ENCODE results near the gene KRTAP5-4. TPM values are rescaled to one million over a fixed set of nuclear protein-coding genes. Genes with fewer than 3 reads are reported as not detected.
"Not testable (repeated sequence)": the region's sequence is repeated elsewhere in the genome, so short reads cannot be mapped to it uniquely, and the experiment has no call there.

The KRTAP5-4 gene
- total RNA-seq, 4 donors from 2014 or later = not detected

DNA sequence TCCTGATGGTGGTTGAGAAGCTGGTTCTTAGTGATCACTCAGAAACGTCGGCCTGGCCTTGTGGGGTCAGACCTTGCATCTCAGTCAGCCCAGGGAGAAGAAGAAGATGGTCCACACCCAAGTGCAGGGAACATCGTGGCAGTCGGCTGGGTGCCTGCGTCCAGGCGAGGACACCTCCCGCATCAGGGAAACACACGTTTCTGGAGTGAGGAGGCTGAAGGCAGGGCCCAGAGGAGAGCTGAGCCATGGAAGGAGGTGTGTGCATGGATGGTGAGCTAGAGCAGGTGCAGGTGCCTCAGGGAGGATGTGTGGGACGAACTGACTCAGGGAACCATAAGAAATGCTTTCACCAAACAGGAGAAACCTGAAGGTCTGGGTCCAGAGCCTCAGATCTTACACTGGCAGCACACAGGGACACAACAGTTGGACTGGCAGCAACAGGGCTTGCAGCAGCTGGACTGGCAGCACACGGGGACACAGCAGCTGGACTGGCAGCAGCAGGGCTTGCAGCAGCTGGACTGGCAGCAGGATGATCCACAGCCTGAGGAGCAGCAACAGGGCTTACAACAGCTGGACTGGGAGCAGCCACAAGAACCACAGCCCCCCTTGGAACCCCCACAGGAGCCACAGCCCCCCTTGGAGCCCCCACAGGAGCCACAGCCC lies 24.5 kb downstream of the KRTAP5-4 start:
- intact Hi-C loops (cut with DNase I; ENCODE audit: low total_unique reads) = no loop called here
- H3K4me3 ChIP-seq = no peak overlapping the region
- TF ChIP-seq POLR2A (IDR thresholded peaks at IDR 0.05) = no peak
- TF ChIP-seq, protein P1, sequence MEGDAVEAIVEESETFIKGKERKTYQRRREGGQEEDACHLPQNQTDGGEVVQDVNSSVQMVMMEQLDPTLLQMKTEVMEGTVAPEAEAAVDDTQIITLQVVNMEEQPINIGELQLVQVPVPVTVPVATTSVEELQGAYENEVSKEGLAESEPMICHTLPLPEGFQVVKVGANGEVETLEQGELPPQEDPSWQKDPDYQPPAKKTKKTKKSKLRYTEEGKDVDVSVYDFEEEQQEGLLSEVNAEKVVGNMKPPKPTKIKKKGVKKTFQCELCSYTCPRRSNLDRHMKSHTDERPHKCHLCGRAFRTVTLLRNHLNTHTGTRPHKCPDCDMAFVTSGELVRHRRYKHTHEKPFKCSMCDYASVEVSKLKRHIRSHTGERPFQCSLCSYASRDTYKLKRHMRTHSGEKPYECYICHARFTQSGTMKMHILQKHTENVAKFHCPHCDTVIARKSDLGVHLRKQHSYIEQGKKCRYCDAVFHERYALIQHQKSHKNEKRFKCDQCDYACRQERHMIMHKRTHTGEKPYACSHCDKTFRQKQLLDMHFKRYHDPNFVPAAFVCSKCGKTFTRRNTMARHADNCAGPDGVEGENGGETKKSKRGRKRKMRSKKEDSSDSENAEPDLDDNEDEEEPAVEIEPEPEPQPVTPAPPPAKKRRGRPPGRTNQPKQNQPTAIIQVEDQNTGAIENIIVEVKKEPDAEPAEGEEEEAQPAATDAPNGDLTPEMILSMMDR (IDR thresholded peaks at IDR 0.05) = no peak
- peaks cover 0 to 3% of the 10 kb centered on the region in 2 donors for H3K27me3 ChIP-seq
- no peaks in the 10 kb centered on the region for H3K4me1 ChIP-seq
- no peak for DNase-seq
- H3K9me3 ChIP-seq = no peaks in the 10 kb centered on the region
- H3K27ac ChIP-seq = no peak overlapping the region
- H3K36me3 ChIP-seq = no peaks in the 10 kb centered on the region

DNA sequence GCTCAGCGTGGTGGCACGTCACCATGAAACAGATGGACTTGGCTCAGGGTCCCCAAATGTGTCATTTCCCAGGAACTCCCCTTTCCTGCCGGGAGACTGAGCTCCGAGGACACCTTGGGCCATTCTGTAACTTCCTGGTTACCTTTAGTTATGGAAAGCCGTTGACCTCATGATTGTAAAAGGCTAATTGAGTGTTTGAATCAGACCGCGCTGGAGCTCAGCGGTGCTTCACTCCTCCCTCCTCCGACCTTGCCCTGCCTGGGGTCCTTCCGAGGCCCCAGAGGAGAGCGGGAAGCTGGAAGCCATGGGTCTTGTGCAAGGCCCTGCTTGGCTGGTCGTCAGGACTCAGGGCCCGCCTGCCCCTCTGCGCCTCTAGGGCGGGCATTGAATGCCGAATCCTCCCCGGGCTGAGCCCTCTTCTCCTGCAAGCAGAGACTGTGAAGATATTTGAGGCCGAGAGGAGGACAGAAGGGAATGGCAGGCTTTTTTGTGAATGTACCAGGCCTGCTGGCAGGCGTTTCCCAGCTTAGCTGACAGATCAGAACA lies 25.3 kb downstream of the KRTAP5-4 start:
- H3K27me3 ChIP-seq; H3K9me3 ChIP-seq; H3K27ac ChIP-seq; DNase-seq; H3K4me1 ChIP-seq; H3K36me3 ChIP-seq; H3K4me3 ChIP-seq; intact Hi-C loops (cut with DNase I; ENCODE audit: low total_unique reads): not testable (repeated sequence)

DNA sequence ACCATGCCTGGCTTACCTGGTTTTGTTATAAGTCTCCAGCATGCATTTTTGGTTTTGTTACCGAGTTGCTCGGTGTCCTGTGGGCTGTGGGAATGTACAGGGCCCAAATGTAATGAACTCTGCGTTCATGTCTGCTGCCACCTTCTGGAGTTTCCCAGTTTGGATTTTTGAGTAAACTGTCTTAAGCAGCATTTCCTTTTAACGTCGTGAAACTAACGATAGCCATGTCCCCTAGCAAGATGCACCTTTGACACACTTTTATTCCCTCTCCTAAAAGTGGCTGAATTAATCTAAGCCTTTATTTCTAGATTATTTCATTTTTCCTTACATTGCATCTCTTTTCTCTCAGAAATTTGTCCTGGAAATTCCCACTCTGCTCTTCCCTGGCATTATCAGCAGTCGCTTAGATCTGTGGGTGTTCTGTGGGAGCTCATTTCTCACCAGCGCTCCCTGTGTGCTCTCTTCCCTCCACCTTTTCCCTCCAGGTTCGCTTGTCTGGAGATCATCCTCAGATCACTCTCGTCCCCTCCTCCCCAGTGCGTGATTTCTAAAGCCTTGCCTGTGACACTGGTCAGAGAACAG lies 25.9 kb downstream of the KRTAP5-4 start:
- H3K36me3 ChIP-seq; H3K27ac ChIP-seq; H3K4me3 ChIP-seq; DNase-seq; H3K27me3 ChIP-seq; H3K9me3 ChIP-seq; intact Hi-C loops (cut with DNase I; ENCODE audit: low total_unique reads); H3K4me1 ChIP-seq: not testable (repeated sequence)

DNA sequence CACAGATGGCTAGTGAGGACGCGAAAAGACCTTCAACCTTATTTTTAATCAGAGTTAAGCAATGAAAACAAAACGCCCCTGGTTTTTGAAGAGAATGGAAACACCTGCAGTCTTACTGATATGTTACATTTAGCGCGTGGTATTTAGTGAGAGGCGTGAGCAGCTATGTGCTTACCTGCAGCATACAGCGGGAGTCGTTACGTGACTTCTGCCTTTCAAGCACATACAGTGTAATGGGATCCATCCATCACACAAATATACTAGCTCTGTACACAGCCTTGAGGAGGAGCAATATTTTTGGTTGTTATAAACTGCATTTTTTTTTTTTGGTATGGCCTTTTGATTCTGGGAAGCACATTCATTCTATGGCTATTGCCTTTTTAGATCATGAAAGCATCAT lies 29.3 kb downstream of the KRTAP5-4 start:
- H3K9me3 ChIP-seq = no peaks in the 10 kb centered on the region
- no peak for TF ChIP-seq POLR2A (IDR thresholded peaks at IDR 0.05)
- TF ChIP-seq, protein P1 (IDR thresholded peaks at IDR 0.05) = no peak
- intact Hi-C loops (cut with DNase I; ENCODE audit: low total_unique reads) = no loop called here
- peaks cover 0 to 3% of the 10 kb centered on the region in 2 donors for H3K27me3 ChIP-seq
- no peak overlapping the region for H3K27ac ChIP-seq
- no peaks in the 10 kb centered on the region for H3K4me1 ChIP-seq
- no peaks in the 10 kb centered on the region for H3K36me3 ChIP-seq
- no peak overlapping the region for H3K4me3 ChIP-seq
- no peak for DNase-seq

- intact Hi-C loops (cut with DNase I; ENCODE audit: low total_unique reads) = no loop called here
- H3K27ac ChIP-seq = no peak overlapping the region
- DNase-seq = no peak
- no peaks in the 10 kb centered on the region for H3K9me3 ChIP-seq
- no peak overlapping the region for H3K4me3 ChIP-seq
- H3K36me3 ChIP-seq = no peaks in the 10 kb centered on the region
- H3K27me3 ChIP-seq = peaks cover 0 to 3% of the 10 kb centered on the region in 2 donors
- TF ChIP-seq POLR2A (IDR thresholded peaks at IDR 0.05) = no peak
- TF ChIP-seq, protein P1 (IDR thresholded peaks at IDR 0.05) = no peak
- no peaks in the 10 kb centered on the region for H3K4me1 ChIP-seq
Observed at GRCh38 chr11:1589996-1590395, 31.9 kb downstream of the KRTAP5-4 start.

DNA sequence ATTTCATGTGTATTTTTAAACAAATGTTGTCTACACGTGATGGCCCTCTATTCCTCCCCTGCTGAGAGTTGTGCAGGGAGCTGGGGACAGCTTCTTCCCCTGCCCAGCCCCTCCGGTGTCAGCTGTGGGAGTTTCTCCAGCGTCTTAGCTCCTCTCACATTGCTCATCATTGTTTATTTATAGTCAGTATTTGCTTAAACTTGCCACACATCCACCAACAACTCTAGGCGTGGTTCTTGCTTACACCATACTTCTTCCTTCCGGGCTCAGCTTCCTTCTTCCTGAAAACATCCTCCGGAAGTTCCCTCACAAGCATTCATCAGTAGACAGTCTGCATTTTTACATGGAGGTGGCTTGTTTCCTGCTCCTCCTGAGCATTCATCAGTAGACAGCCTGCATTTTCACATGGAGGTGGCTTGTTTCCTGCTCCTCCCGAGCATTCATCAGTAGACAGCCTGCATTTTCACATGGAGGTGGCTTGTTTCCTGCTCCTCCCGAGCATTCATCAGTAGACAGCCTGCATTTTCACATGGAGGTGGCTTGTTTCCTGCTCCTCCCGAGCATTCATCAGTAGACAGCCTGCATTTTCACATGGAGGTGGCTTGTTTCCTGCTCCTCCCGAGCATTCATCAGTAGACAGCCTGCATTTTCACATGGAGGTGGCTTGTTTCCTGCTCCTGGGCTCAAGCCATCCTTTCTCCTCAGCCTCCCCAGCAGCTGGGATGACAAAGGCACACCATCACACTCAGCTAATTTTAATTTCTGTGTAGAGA lies 32.6 kb downstream of the KRTAP5-4 start:
- DNase-seq = not testable (repeated sequence)

More for the DNA sequence above, 32.6 kb downstream of the KRTAP5-4 start:
- H3K36me3 ChIP-seq; intact Hi-C loops (cut with DNase I; ENCODE audit: low total_unique reads); H3K4me1 ChIP-seq; H3K27me3 ChIP-seq; H3K9me3 ChIP-seq; H3K27ac ChIP-seq; H3K4me3 ChIP-seq: not testable (repeated sequence)
